Kidney capillary endothelial cell (primary cell): ENCODE results near the gene SMARCC2.

Experiments used
- DNase-seq: peaks from one replicate; pipeline ENCODE4 v3.0.0-alpha.2; 2018; ENCODE audit warnings: low spot score

SMARCC2 gene

GRCh38 chr12:56189099-56189917 is at the start of gene SMARCC2:
SMARCC2 (minus strand) TSS chr12:56189483; CDS start chr12:56189461, 22 bp downstream.
- peak; percentile 91 for DNase-seq

GRCh38 chr12:56237552-56237951 is 48.3 kb upstream of the SMARCC2 start:
- no peak for DNase-seq

- no peak for DNase-seq
Measured at GRCh38 chr12:56236985-56237384, 47.7 kb upstream of the SMARCC2 start.

GRCh38 chr12:56236091-56236490 is 46.8 kb upstream of the SMARCC2 start:
- no peak for DNase-seq

GRCh38 chr12:56234746-56235436 is 45.6 kb upstream of the SMARCC2 start:
- no peak for DNase-seq

- no peak for DNase-seq
Measured at GRCh38 chr12:56231184-56231582, 41.9 kb upstream of the SMARCC2 start.

- no peak for DNase-seq
Measured at GRCh38 chr12:56230432-56231183, 41.3 kb upstream of the SMARCC2 start.

GRCh38 chr12:56229916-56230431 is 40.7 kb upstream of the SMARCC2 start, which contains the start of gene SLC39A5:
SLC39A5 (plus strand) TSS chr12:56230051; CDS start chr12:56231275, 1,224 bp downstream.
- DNase-seq = no peak

GRCh38 chr12:56229082-56229481 is 39.8 kb upstream of the SMARCC2 start:
- DNase-seq = no peak

- no peak for DNase-seq
Measured at GRCh38 chr12:56224954-56225353, 35.7 kb upstream of the SMARCC2 start.

GRCh38 chr12:56224102-56224701 is 34.9 kb upstream of the SMARCC2 start, which contains the start of gene NABP2:
NABP2 (plus strand) TSS chr12:56224342; CDS start chr12:56224857, 515 bp downstream.
- peak; percentile 96 for DNase-seq

- no peak for DNase-seq
Measured at GRCh38 chr12:56223571-56224101, 34.4 kb upstream of the SMARCC2 start.

- no peak for DNase-seq
Measured at GRCh38 chr12:56222531-56222895, 33.2 kb upstream of the SMARCC2 start.

GRCh38 chr12:56221757-56222530 is 32.7 kb upstream of the SMARCC2 start, which contains the start of gene RNF41:
RNF41 (minus strand) TSS chr12:56221922; CDS start chr12:56214047, 7,875 bp downstream.
- DNase-seq = peak; percentile 96

- DNase-seq = no peak
Measured at GRCh38 chr12:56221232-56221756, 32.0 kb upstream of the SMARCC2 start.

- no peak for DNase-seq
Measured at GRCh38 chr12:56220611-56221231, 31.4 kb upstream of the SMARCC2 start.

- no peak for DNase-seq
Measured at GRCh38 chr12:56219840-56220239, 30.6 kb upstream of the SMARCC2 start.

GRCh38 chr12:56216461-56216860 is 27.2 kb upstream of the SMARCC2 start:
- DNase-seq = no peak

- no peak for DNase-seq
Measured at GRCh38 chr12:56213878-56214277, 24.6 kb upstream of the SMARCC2 start.

- no peak for DNase-seq
Measured at GRCh38 chr12:56212361-56212760, 23.1 kb upstream of the SMARCC2 start.
